Measurements from ENCODE around the gene CPEB1. TPM values are rescaled to one million over a fixed set of nuclear protein-coding genes. Genes with fewer than 3 reads are reported as not detected.

CPEB1 gene
- total and polyA plus RNA-seq, 8 donors, result 1.3 to 5.0 (median 3.0) TPM

Other genes starting within 250 kb of the CPEB1 start
- gene GOLGA6L9, start 217.5 kb downstream of the CPEB1 start, total RNA-seq, result 1 to 10 TPM; 2.7 to 3.3 TPM
- gene GOLGA6L9, start 217.5 kb downstream of the CPEB1 start, polyA plus RNA-seq (ENCODE audit: insufficient read length in 6 of 6), result 10 to 100 TPM; 11.3 to 16.5 (median 13.9) TPM
- gene RPS17, start 106.9 kb downstream of the CPEB1 start, total RNA-seq, result 1,000 to 10,000 TPM; 1,218 to 1,390 TPM
- gene RPS17, start 106.9 kb downstream of the CPEB1 start, polyA plus RNA-seq (ENCODE audit: insufficient read length in 6 of 6), result 1,000 to 10,000 TPM; 2,204 to 2,546 (median 2,332) TPM
- 1 to 10 TPM in 1 of 2 donors, under 1 TPM in 1; 0.82 to 1.6 TPM for gene AP3B2, start 62.5 kb upstream of the CPEB1 start, total RNA-seq
- gene AP3B2, start 62.5 kb upstream of the CPEB1 start, polyA plus RNA-seq (ENCODE audit: insufficient read length in 6 of 6), result 1 to 10 TPM; 1.5 to 3.0 (median 2.4) TPM
- 1 to 10 TPM in 1 of 2 donors, not detected in 1; 1.3 TPM for gene FSD2, start 158.7 kb upstream of the CPEB1 start, total RNA-seq
- gene FSD2, start 158.7 kb upstream of the CPEB1 start, polyA plus RNA-seq (ENCODE audit: insufficient read length in 6 of 6), result under 1 TPM; 0.11 to 0.49 (median 0.32) TPM
- 10 to 100 TPM in 1 of 2 donors, 1 to 10 TPM in 1; 9.3 to 11.0 TPM for gene WHAMM, start 162.3 kb upstream of the CPEB1 start, total RNA-seq
- 10 to 100 TPM; 13.1 to 15.8 (median 14.5) TPM for gene WHAMM, start 162.3 kb upstream of the CPEB1 start, polyA plus RNA-seq (ENCODE audit: insufficient read length in 6 of 6)